Osteocyte (in vitro differentiated cells): Measurements from ENCODE around the gene FAAP24. TPM values are rescaled to one million over a fixed set of nuclear protein-coding genes. Genes with fewer than 3 reads are reported as not detected.
"Not testable (repeated sequence)": the region's sequence is repeated elsewhere in the genome, so short reads cannot be mapped to it uniquely, and the experiment has no call there.

Source experiments
- DNase-seq: peaks from one replicate; pipeline ENCODE4 v3.0.0; 2021; ENCODE audit warnings: mixed read lengths; ENCODE audit not compliant: unreplicated experiment; ENCODE audit errors: extremely low spot score
- H3K27ac Mint-ChIP-seq: one replicate; pipeline ENCODE4 v1.8.0; 2021; ENCODE audit warnings: mild to moderate bottlenecking, mixed read lengths; ENCODE audit not compliant: unreplicated experiment
- H3K27me3 Mint-ChIP-seq: one replicate; pipeline ENCODE4 v1.8.0; 2021; ENCODE audit warnings: mixed read lengths; ENCODE audit not compliant: unreplicated experiment
- H3K36me3 Mint-ChIP-seq: one replicate; pipeline ENCODE4 v1.8.0; 2021; ENCODE audit warnings: mixed read lengths; ENCODE audit not compliant: unreplicated experiment
- H3K4me1 Mint-ChIP-seq: one replicate; pipeline ENCODE4 v1.8.0; 2021; ENCODE audit warnings: mixed read lengths; ENCODE audit not compliant: unreplicated experiment
- H3K4me3 Mint-ChIP-seq: one replicate; pipeline ENCODE4 v1.8.0; 2021; ENCODE audit warnings: mild to moderate bottlenecking, moderate library complexity, mixed read lengths; ENCODE audit not compliant: unreplicated experiment
- H3K9me3 Mint-ChIP-seq: one replicate; pipeline ENCODE4 v1.8.0; 2021; ENCODE audit warnings: mixed read lengths; ENCODE audit not compliant: unreplicated experiment
- total RNA-seq: library from RNA; stranded (reverse); gene quantifications from 2 replicates; pipeline ENCODE4 v1.2.1, GENCODE V29; 2021
- TF ChIP-seq, protein P1 (sequence below): fragments of 200-600 bp; sonication (generic); IDR thresholded peaks from 2 replicates; pipeline ENCODE4 v1.5.0; 2021; ENCODE audit warnings: antibody characterized with exemption, mild to moderate bottlenecking, moderate library complexity

The FAAP24 gene
- total RNA-seq, 1 donor from 2014 or later = 5.5 TPM

- no peaks in the 10 kb centered on the region for H3K9me3 Mint-ChIP-seq
- no peak overlapping the region for H3K4me3 Mint-ChIP-seq
- no peak for DNase-seq
- TF ChIP-seq, protein P1, sequence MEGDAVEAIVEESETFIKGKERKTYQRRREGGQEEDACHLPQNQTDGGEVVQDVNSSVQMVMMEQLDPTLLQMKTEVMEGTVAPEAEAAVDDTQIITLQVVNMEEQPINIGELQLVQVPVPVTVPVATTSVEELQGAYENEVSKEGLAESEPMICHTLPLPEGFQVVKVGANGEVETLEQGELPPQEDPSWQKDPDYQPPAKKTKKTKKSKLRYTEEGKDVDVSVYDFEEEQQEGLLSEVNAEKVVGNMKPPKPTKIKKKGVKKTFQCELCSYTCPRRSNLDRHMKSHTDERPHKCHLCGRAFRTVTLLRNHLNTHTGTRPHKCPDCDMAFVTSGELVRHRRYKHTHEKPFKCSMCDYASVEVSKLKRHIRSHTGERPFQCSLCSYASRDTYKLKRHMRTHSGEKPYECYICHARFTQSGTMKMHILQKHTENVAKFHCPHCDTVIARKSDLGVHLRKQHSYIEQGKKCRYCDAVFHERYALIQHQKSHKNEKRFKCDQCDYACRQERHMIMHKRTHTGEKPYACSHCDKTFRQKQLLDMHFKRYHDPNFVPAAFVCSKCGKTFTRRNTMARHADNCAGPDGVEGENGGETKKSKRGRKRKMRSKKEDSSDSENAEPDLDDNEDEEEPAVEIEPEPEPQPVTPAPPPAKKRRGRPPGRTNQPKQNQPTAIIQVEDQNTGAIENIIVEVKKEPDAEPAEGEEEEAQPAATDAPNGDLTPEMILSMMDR = no peak
- no peaks in the 10 kb centered on the region for H3K27me3 Mint-ChIP-seq
- H3K36me3 Mint-ChIP-seq = peaks cover 5% of the 10 kb centered on the region
- no peak overlapping the region for H3K27ac Mint-ChIP-seq
- no peaks in the 10 kb centered on the region for H3K4me1 Mint-ChIP-seq
Measured at GRCh38 chr19:33022472-33023116, 50.6 kb downstream of the FAAP24 start.

GRCh38 chr19:33024398-33024797 is 52.4 kb downstream of the FAAP24 start:
- Mint-ChIP-seq H3K4me1 (no peaks in the 10 kb centered on the region), H3K9me3 (peaks cover 4% of the 10 kb centered on the region), H3K36me3 (peaks cover 5% of the 10 kb centered on the region), H3K27ac (no peak overlapping the region), H3K4me3 (no peak overlapping the region), H3K27me3 (no peaks in the 10 kb centered on the region)
- TF ChIP-seq, protein P1 = no peak
- no peak for DNase-seq

GRCh38 chr19:33025468-33026238 is 53.6 kb downstream of the FAAP24 start:
- H3K27me3 Mint-ChIP-seq, DNase-seq, H3K4me3 Mint-ChIP-seq, H3K36me3 Mint-ChIP-seq, H3K4me1 Mint-ChIP-seq, H3K9me3 Mint-ChIP-seq, H3K27ac Mint-ChIP-seq: not testable (repeated sequence)

GRCh38 chr19:33026602-33027001 is 54.6 kb downstream of the FAAP24 start:
- not testable (repeated sequence) for H3K36me3 Mint-ChIP-seq, H3K4me1 Mint-ChIP-seq, H3K9me3 Mint-ChIP-seq, H3K27ac Mint-ChIP-seq, H3K27me3 Mint-ChIP-seq, H3K4me3 Mint-ChIP-seq, DNase-seq

Other genes starting within 250 kb of the FAAP24 start
- 0.37 and 0.78 TPM in 2 replicates for gene SLC7A9, start 102.5 kb upstream of the FAAP24 start, total RNA-seq
- gene CEP89, start 284 bp upstream of the FAAP24 start, total RNA-seq = 32.9 and 38.6 TPM in 2 replicates
- gene RHPN2, start 92.6 kb downstream of the FAAP24 start, total RNA-seq = 4.0 and 4.9 TPM in 2 replicates
- 8.2 and 9.4 TPM in 2 replicates for gene GPATCH1, start 108.9 kb downstream of the FAAP24 start, total RNA-seq
- gene WDR88, start 159.9 kb downstream of the FAAP24 start, total RNA-seq = not detected in 2 replicates
- gene LRP3, start 222.1 kb downstream of the FAAP24 start, total RNA-seq = 49.8 and 52.3 TPM in 2 replicates